Parathyroid adenoma (tissue), 2 donors: ENCODE data around the gene PRDM16.

ENCODE experiments used
- H2AFZ ChIP-seq: fragments of 300-600 bp; sonication (generic); one replicate; pipeline ENCODE4 v1.7.0; 2017; ENCODE audit warnings: antibody characterized with exemption, mild to moderate bottlenecking
- H3K27ac ChIP-seq: fragments of 300-600 bp; sonication (generic); one replicate; pipeline ENCODE4 v1.7.0; 2017
- H3K27me3 ChIP-seq: fragments of 300-600 bp; sonication (generic); one replicate; pipeline ENCODE4 v1.7.0; 2017; ENCODE audit warnings: low read length; ENCODE audit not compliant: control insufficient read depth, insufficient read depth
- H3K36me3 ChIP-seq: fragments of 300-600 bp; sonication (generic); one replicate; pipeline ENCODE4 v1.7.0; 2017; ENCODE audit warnings: low read length; ENCODE audit not compliant: control insufficient read depth, insufficient read depth
- H3K4me1 ChIP-seq: fragments of 300-600 bp; sonication (generic); one replicate; pipeline ENCODE4 v1.7.0; 2017; ENCODE audit warnings: control low read depth
- H3K4me2 ChIP-seq: fragments of 300-600 bp; sonication (generic); one replicate; pipeline ENCODE4 v1.7.0; 2017; ENCODE audit warnings: low read length
- H3K4me3 ChIP-seq: fragments of 300-600 bp; sonication (generic); one replicate; pipeline ENCODE4 v1.7.0; 2017; ENCODE audit warnings: low read depth, low read length
- H3K79me2 ChIP-seq: fragments of 300-600 bp; sonication (generic); one replicate; pipeline ENCODE4 v1.7.0; 2017; ENCODE audit warnings: control low read depth
- H3K9ac ChIP-seq: fragments of 300-600 bp; sonication (generic); one replicate; pipeline ENCODE4 v1.7.0; 2017; ENCODE audit warnings: mild to moderate bottlenecking
- H3K9me3 ChIP-seq: fragments of 300-600 bp; sonication (generic); one replicate; pipeline ENCODE4 v1.7.0; 2017; ENCODE audit warnings: low read length; ENCODE audit not compliant: control insufficient read depth
- CTCF ChIP-seq: fragments of 300-600 bp; sonication (generic); IDR thresholded peaks from one replicate; pipeline ENCODE4 v1.7.0; 2017; ENCODE audit warnings: antibody characterized with exemption, mild to moderate bottlenecking
- donor health status: primary hyperparathyroidism.

The PRDM16 gene

GRCh38 chr1:3467096-3468036 is 398.4 kb downstream of the PRDM16 start:
- no peak for TF ChIP-seq CTCF
- Histone ChIP-seq H3K79me2 (no peaks in the 10 kb centered on the region), H3K27ac (no peak overlapping the region), H3K9ac (no peak overlapping the region), H3K4me2 (no peak overlapping the region), H3K4me1 (no peaks in the 10 kb centered on the region), H3K4me3 (no peak overlapping the region), H3K9me3 (no peaks in the 10 kb centered on the region), H2AFZ (no peak overlapping the region), H3K27me3 (no peaks in the 10 kb centered on the region), H3K36me3 (no peaks in the 10 kb centered on the region)

DNA sequence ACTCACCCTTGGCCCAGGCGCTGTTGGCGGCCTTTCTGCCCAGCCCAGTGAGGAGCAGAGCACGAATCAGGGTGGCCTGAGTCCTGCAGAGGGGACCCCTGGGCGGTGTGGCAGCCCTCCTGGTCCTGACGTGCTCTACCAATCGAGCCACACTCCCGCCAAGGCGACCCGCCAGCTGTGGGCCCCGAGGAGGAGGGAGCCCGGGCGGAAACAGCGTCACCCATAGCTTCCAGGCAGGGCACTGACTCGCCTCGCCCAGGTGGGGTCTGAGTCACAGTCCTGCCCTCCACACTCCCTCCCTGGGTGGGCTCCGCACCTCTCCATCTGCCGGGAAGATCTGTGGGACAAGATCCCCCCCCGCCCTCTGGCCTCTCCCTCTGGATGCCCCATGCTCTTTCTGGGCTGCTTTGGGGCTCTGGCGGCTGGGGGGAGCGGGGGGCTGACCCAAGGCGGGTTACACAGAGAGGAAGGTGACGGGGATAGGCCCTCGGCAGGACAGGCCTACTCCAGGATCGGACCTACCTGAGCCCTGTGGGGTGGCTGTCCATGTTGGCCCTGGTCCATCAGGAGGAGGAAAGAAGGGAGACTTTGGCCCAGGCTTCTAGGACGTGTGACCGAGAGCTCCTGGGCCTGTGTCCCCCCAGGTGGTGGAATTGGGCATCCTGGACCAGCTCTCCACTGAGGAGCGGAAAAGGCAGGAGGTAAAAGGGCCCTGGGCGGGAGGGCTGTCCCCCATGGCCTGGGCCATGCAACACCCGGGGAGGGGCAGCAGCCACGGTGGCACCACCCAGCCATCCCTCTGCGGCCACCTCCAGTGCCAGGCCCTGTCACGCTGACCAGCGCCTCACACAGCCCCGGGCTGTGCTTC is 399.5 kb downstream of the PRDM16 start:
- no peak overlapping the region for H3K4me3 ChIP-seq
- H3K27me3 ChIP-seq, result no peaks in the 10 kb centered on the region
- no peak overlapping the region for H2AFZ ChIP-seq
- H3K4me2 ChIP-seq, result no peak overlapping the region
- no peaks in the 10 kb centered on the region for H3K9me3 ChIP-seq
- H3K36me3 ChIP-seq, result no peaks in the 10 kb centered on the region
- H3K27ac ChIP-seq, result no peak overlapping the region
- no peaks in the 10 kb centered on the region for H3K4me1 ChIP-seq
- H3K79me2 ChIP-seq, result no peaks in the 10 kb centered on the region
- no peak for TF ChIP-seq CTCF
- H3K9ac ChIP-seq, result no peak overlapping the region

DNA sequence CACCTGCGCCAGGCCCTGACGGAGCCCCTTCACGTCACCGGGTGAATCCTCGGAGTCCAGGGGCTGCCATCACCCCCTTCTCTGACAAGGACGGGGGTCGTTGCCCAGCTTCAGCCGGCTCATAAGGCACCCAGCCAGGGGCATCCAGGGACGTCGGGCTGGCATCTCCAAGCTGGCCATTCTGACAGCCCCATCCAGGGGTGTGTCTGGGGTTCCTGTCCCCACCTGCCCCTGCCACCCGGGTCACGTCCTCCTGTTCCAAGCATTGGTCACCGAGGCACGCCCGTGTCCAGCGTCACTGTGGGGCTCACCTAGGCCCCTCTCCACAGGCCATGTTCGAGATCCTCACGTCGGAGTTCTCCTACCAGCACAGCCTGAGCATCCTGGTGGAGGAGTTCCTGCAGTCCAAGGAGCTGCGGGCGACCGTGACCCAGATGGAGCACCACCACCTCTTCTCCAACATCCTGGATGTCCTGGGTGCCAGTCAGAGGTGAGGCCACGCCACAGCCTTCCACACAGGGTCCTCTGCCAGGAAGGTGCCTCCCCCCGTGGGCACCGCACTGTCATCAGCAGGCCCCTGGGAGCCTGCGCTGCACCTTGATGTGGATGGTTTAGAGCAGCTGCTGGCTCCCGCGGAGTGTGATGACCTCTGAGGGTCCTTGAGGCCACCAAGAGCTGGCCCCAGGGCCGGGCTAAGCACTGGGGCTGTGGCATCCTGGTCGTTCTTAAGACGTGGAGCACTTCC is 400.3 kb downstream of the PRDM16 start:
- no peaks in the 10 kb centered on the region for H3K27me3 ChIP-seq
- H2AFZ ChIP-seq, result no peak overlapping the region
- TF ChIP-seq CTCF, result no peak
- H3K27ac ChIP-seq, result no peak overlapping the region
- no peak overlapping the region for H3K9ac ChIP-seq
- H3K9me3 ChIP-seq, result no peaks in the 10 kb centered on the region
- no peaks in the 10 kb centered on the region for H3K4me1 ChIP-seq
- H3K79me2 ChIP-seq, result no peaks in the 10 kb centered on the region
- H3K4me2 ChIP-seq, result no peak overlapping the region
- H3K4me3 ChIP-seq, result no peak overlapping the region
- H3K36me3 ChIP-seq, result no peaks in the 10 kb centered on the region

- no peaks in the 10 kb centered on the region for H3K36me3 ChIP-seq
- H3K79me2 ChIP-seq, result no peaks in the 10 kb centered on the region
- H3K27me3 ChIP-seq, result no peaks in the 10 kb centered on the region
- no peak overlapping the region for H3K4me3 ChIP-seq
- TF ChIP-seq CTCF, result no peak
- no peak overlapping the region for H2AFZ ChIP-seq
- H3K4me2 ChIP-seq, result no peak overlapping the region
- no peaks in the 10 kb centered on the region for H3K4me1 ChIP-seq
- H3K27ac ChIP-seq, result no peak overlapping the region
- H3K9me3 ChIP-seq, result no peaks in the 10 kb centered on the region
- no peak overlapping the region for H3K9ac ChIP-seq
Measured at GRCh38 chr1:3469849-3470649, 401.0 kb downstream of the PRDM16 start.
